Activated B cell treated with CpG ODN at 0.5 μM for 24 hours (primary cell): ENCODE measurements around the gene CCDC88C. TPM values are rescaled to one million over a fixed set of nuclear protein-coding genes. Genes with fewer than 3 reads are reported as not detected.

Experiments
- ATAC-seq: fragments of 200-7000 bp; cut with Tn5 transposase; one replicate; pipeline ENCODE4 v1.10.0; 2021; ENCODE audit warnings: low read depth, mild to moderate bottlenecking, moderate library complexity
- CTCF ChIA-PET: fragments of 350-600 bp; sonication (Branson Sonifier 250); formaldehyde crosslinking; loops from one replicate; lab custom pipeline; 2021; ENCODE audit warnings: antibody characterized with exemption; lab: Charles Lee
- POLR2A ChIA-PET: fragments of 350-600 bp; sonication (Branson Sonifier 250); formaldehyde crosslinking; loops from one replicate; lab custom pipeline; 2021; ENCODE audit warnings: antibody characterized with exemption; lab: Charles Lee
- DNase-seq: peaks from one replicate; pipeline ENCODE4 v3.0.0; 2022
- H3K27ac Mint-ChIP-seq: one replicate; pipeline ENCODE4 v1.8.0; 2020; ENCODE audit warnings: mixed read lengths
- H3K27me3 Mint-ChIP-seq: one replicate; pipeline ENCODE4 v1.8.0; 2021; ENCODE audit warnings: mixed read lengths
- H3K36me3 Mint-ChIP-seq: one replicate; pipeline ENCODE4 v1.8.0; 2021; ENCODE audit warnings: low read depth, mixed read lengths
- H3K4me1 Mint-ChIP-seq: one replicate; pipeline ENCODE4 v1.8.0; 2021; ENCODE audit warnings: mixed read lengths
- H3K4me3 Mint-ChIP-seq: one replicate; pipeline ENCODE4 v1.8.0; 2020; ENCODE audit warnings: mild to moderate bottlenecking, mixed read lengths
- H3K9me3 Mint-ChIP-seq: one replicate; pipeline ENCODE4 v1.8.0; 2020; ENCODE audit warnings: mixed read lengths
- CTCF ChIP-seq: fragments of 200-600 bp; IDR thresholded peaks from one replicate; pipeline ENCODE4 v1.8.0; 2022; ENCODE audit warnings: antibody characterized with exemption, mild to moderate bottlenecking
- intact Hi-C: fragments of 100-400 bp; cut with micrococcal nuclease; formaldehyde crosslinking; loops from one replicate; pipeline ENCODE4 v1.15.1; 2024
- total RNA-seq: library from RNA; stranded (reverse); gene quantifications from 2 replicates; pipeline ENCODE4 v1.2.3, GENCODE V29; 2022

Gene CCDC88C
- total RNA-seq, 1 donor from 2014 or later: 164 TPM

- no peaks in the 10 kb centered on the region for H3K36me3 Mint-ChIP-seq
- intact Hi-C loops: no loop called here
- H3K27me3 Mint-ChIP-seq: no peaks in the 10 kb centered on the region
- POLR2A ChIA-PET: interaction anchor here (0.6 to 1.3 kb wide), 3 partner anchors 16 to 427 kb away, joined by 3 to 7 read pairs (median 5); no protein-coding TSS in a partner anchor
- CTCF ChIA-PET: interaction anchor here (0.8 to 2.2 kb wide), 2 partner anchors 10 to 101 kb away, joined by 3 to 12 read pairs; no protein-coding TSS in a partner anchor
- H3K9me3 Mint-ChIP-seq: no peaks in the 10 kb centered on the region
- DNase-seq: no peak
- H3K27ac Mint-ChIP-seq: peak overlapping the region; percentile 37
- no peak for TF ChIP-seq CTCF
- peaks cover 19% of the 10 kb centered on the region for H3K4me1 Mint-ChIP-seq
- H3K4me3 Mint-ChIP-seq: no peak overlapping the region
- no peak for ATAC-seq
Observed at GRCh38 chr14:91424813-91425530, 7.4 kb upstream of the CCDC88C start.

GRCh38 chr14:91420686-91421085 lies 3.1 kb upstream of the CCDC88C start:
- CTCF ChIA-PET: interaction anchor here (0.7 to 8.1 kb wide), 9 partner anchors 22 to 132 kb away, joined by 3 to 131 read pairs (median 3); no protein-coding TSS in a partner anchor
- DNase-seq (no peak), ATAC-seq (no peak)
- no peaks in the 10 kb centered on the region for H3K9me3 Mint-ChIP-seq
- H3K4me1 Mint-ChIP-seq: peaks cover 25% of the 10 kb centered on the region
- H3K4me3 Mint-ChIP-seq: no peak overlapping the region
- POLR2A ChIA-PET: interaction anchor here (7.4 kb wide), 1 partner anchor 96 kb away, joined by 150 read pairs; no protein-coding TSS in a partner anchor
- peaks cover 13% of the 10 kb centered on the region for H3K36me3 Mint-ChIP-seq
- no peak for TF ChIP-seq CTCF
- intact Hi-C loops: no loop called here
- no peaks in the 10 kb centered on the region for H3K27me3 Mint-ChIP-seq
- H3K27ac Mint-ChIP-seq: no peak overlapping the region

- peaks cover 22% of the 10 kb centered on the region for H3K36me3 Mint-ChIP-seq
- peaks cover 32% of the 10 kb centered on the region for H3K4me1 Mint-ChIP-seq
- ChIA-PET POLR2A (interaction anchor here (1.3 to 7.8 kb wide), 4 partner anchors 8 to 104 kb away, joined by 4 to 150 read pairs (median 59); no protein-coding TSS in a partner anchor), CTCF (interaction anchor here (0.8 to 8.1 kb wide), 4 partner anchors 19 to 106 kb away, joined by 3 to 131 read pairs (median 9); no protein-coding TSS in a partner anchor)
- TF ChIP-seq CTCF: no peak
- ATAC-seq (no peak), DNase-seq (no peak)
- intact Hi-C loops: loop anchor here (1.0 to 5.0 kb wide), 2 partner anchors 8 to 1037 kb away; no protein-coding TSS in a partner anchor
- H3K27me3 Mint-ChIP-seq: no peaks in the 10 kb centered on the region
- H3K4me3 Mint-ChIP-seq: no peak overlapping the region
- H3K27ac Mint-ChIP-seq: peak overlapping the region; percentile 93
- H3K9me3 Mint-ChIP-seq: no peaks in the 10 kb centered on the region
Observed at GRCh38 chr14:91419451-91419850, 1.8 kb upstream of the CCDC88C start.

GRCh38 chr14:91419044-91419397 lies 1.4 kb upstream of the CCDC88C start:
- ChIA-PET POLR2A (interaction anchor here (0.9 to 9.0 kb wide), 11 partner anchors 8 to 103 kb away, joined by 3 to 150 read pairs (median 24); partner anchors contain the start of gene PPP4R3A), CTCF (interaction anchor here (0.8 to 8.1 kb wide), 10 partner anchors 19 to 110 kb away, joined by 3 to 131 read pairs (median 4); no protein-coding TSS in a partner anchor)
- H3K4me3 Mint-ChIP-seq: peak overlapping the region; percentile 81
- H3K27me3 Mint-ChIP-seq: no peaks in the 10 kb centered on the region
- TF ChIP-seq CTCF: no peak
- H3K36me3 Mint-ChIP-seq: peaks cover 27% of the 10 kb centered on the region
- intact Hi-C loops: loop anchor here (1.0 to 5.0 kb wide), 2 partner anchors 8 to 1037 kb away; no protein-coding TSS in a partner anchor
- DNase-seq: no peak
- H3K4me1 Mint-ChIP-seq: peaks cover 37% of the 10 kb centered on the region
- peak overlapping the region; percentile 93 for H3K27ac Mint-ChIP-seq
- no peaks in the 10 kb centered on the region for H3K9me3 Mint-ChIP-seq
- no peak for ATAC-seq
